SIG-M5 (cell line): ENCODE measurements around the gene CAPSL.
"Not testable (repeated sequence)": the region's sequence is repeated elsewhere in the genome, so short reads cannot be mapped to it uniquely, and the experiment has no call there.

Experiments used
- DNase-seq: peaks from one replicate; lab custom pipeline; 2025; lab: John Stamatoyannopoulos, UW

CAPSL gene

GRCh38 chr5:35904443-35905132 is 33.8 kb downstream of the CAPSL start:
- DNase-seq, result no peak

GRCh38 chr5:35903631-35904203 is 34.7 kb downstream of the CAPSL start:
- DNase-seq, result no peak

- DNase-seq, result no peak
These were observed 36.3 kb downstream of the CAPSL start for GRCh38 chr5:35902046-35902672.

GRCh38 chr5:35900972-35901695 is 37.3 kb downstream of the CAPSL start:
- DNase-seq, result no peak

GRCh38 chr5:35899800-35900199 is 38.6 kb downstream of the CAPSL start:
- DNase-seq, result no peak

- no peak for DNase-seq
These were observed 39.3 kb downstream of the CAPSL start for GRCh38 chr5:35898952-35899660.

GRCh38 chr5:35894131-35894530 is 44.3 kb downstream of the CAPSL start:
- DNase-seq, result no peak

GRCh38 chr5:35892799-35893198 is 45.6 kb downstream of the CAPSL start:
- not testable (repeated sequence) for DNase-seq

GRCh38 chr5:35890021-35891020 is 48.1 kb downstream of the CAPSL start:
- no peak for DNase-seq

GRCh38 chr5:35887321-35888100 is 50.9 kb downstream of the CAPSL start:
- DNase-seq, result no peak

- DNase-seq, result no peak
These were observed 52.0 kb downstream of the CAPSL start for GRCh38 chr5:35886381-35886780.

GRCh38 chr5:35884773-35885172 is 53.6 kb downstream of the CAPSL start:
- DNase-seq, result no peak

GRCh38 chr5:35884191-35884769 is 54.1 kb downstream of the CAPSL start:
- no peak for DNase-seq

- DNase-seq, result no peak
These were observed 56.7 kb downstream of the CAPSL start for GRCh38 chr5:35881758-35882157.

GRCh38 chr5:35880156-35880555 is 58.3 kb downstream of the CAPSL start:
- DNase-seq, result no peak

- DNase-seq, result no peak
These were observed 58.8 kb downstream of the CAPSL start for GRCh38 chr5:35879649-35880048.

- no peak for DNase-seq
These were observed 59.3 kb downstream of the CAPSL start for GRCh38 chr5:35879096-35879495.

GRCh38 chr5:35878079-35878478 is 60.3 kb downstream of the CAPSL start:
- no peak for DNase-seq

- DNase-seq, result no peak
These were observed 60.8 kb downstream of the CAPSL start for GRCh38 chr5:35877655-35878054.

- DNase-seq, result no peak
These were observed 61.5 kb downstream of the CAPSL start for GRCh38 chr5:35876922-35877321.
